ENCODE data around the gene SNED1.

The SNED1 gene

DNA sequence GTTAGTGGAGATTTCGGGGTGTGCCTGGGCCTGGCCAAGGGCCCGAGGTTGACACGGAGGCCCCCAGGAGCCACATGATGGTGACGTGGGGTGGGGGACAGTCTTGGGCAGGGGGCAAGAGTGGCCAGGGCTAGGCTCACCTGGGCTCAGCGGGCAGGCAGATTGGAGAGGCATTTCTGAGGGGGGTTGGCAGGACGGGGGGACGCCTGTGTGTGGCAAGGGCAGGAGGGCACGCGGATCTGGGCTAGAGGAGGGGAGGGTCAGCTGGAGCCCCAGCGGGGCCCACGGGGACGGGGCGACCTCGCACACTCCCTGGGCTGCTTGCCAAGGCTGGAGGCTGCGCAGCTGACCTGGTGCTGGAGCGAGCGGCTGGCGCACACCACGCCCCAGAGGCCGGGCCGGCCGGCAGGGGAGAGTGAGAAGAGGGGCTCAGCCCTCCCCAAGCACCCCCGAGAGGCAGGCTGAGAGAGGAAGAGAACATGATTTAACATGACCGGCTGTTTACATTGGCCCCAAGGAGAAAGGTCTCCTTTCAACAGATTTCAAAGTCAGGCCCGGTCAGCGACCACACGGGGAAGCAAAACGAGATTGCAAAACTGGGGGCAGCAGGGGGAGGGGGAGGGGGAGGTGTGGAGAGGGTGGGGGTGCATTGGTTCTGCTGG lies 38.0 kb upstream of the SNED1 start:
- no peak for DNase-seq (ENCODE audit: low read depth)

- DNase-seq (ENCODE audit: low read depth): no peak
These were observed 37.2 kb upstream of the SNED1 start for GRCh38 chr2:240960971-240961876.

DNA sequence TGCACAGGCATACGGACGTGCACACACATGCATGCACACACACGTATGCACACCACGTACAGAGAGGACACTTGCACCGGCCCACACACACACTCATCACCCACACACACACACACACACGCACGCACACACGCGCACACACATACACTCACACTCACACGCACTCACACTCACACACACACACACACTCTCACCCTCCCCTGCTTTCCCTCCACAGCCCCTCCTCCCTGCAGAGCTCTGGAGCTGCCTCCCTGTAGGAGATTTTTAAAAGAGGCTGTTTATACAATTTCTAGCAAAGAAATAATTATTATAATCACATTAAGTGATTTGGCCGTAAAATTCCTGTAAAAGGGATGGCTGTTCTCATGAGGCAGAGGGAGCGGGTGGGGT lies 36.5 kb upstream of the SNED1 start:
- DNase-seq (ENCODE audit: low read depth): no peak

DNA sequence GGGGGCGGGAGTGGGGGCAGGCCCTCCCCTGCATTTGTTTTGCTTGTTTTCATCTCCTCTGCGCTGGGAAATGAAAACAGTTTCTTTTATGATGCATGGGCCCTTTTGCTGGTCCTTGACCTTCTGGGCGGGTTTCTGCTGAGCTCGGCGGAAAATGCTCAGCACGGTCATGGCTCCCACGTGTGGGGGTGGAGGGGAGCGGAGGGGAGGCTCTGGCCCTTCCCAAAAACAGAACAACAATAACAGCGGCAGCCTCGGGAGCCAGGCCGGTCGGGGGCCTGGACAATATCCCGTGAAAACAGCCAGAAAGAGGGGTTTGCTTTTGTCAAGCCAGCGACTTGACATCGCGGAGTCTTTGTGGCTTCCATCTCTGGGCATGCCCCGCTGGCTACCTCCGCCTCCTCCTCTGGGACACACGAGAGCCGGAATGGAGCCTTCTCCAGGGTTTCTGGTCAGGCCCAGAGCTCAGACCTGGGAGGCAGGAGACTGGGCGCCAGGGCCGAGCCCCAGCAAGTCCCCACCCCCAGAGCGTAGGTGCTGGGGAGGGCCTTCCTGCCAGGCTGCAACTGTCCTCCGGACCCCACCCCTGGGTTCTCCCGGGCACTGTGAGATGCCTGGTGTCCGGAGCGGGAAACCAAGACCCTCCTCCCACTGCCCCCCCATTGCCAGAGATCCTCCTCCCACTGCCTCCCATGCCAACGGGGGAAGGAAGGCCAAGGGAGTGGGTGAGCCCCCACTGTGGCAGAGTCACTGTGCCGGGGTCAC lies 35.9 kb upstream of the SNED1 start:
- DNase-seq (ENCODE audit: low read depth): no peak

- no peak for DNase-seq (ENCODE audit: low read depth)
These were observed 35.2 kb upstream of the SNED1 start for GRCh38 chr2:240963065-240963867.

- no peak for DNase-seq (ENCODE audit: low read depth)
These were observed 34.3 kb upstream of the SNED1 start for GRCh38 chr2:240963868-240964703.

DNA sequence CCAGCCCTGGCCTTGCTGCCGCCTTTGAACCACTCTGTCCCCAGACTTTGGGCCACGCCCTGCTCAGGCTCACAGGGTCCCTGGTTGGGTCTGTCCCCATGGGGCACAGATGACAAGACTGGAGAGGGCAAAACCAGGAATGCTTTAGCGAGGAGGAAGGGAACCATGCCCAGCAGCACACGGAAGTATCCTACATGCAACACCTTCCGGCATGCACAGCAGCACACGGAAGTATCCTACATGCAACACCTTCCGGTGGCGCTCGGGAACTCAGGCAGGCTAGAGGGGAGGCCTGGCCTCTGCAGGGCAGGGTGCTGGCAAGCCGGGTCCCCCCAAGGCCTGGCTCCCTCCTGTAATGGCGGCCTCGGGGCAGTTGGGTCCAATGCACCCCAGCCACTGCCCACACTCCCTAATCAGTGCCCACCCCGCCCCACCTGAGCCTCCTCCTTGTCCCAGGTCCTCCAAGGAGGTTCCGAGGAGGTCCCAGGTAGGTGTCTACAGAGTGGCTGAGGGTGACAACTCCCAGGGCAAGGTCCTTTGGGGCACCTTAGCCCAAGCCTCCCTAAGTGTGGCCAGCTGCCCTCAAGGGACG lies 33.6 kb upstream of the SNED1 start:
- no peak for DNase-seq (ENCODE audit: low read depth)

DNA sequence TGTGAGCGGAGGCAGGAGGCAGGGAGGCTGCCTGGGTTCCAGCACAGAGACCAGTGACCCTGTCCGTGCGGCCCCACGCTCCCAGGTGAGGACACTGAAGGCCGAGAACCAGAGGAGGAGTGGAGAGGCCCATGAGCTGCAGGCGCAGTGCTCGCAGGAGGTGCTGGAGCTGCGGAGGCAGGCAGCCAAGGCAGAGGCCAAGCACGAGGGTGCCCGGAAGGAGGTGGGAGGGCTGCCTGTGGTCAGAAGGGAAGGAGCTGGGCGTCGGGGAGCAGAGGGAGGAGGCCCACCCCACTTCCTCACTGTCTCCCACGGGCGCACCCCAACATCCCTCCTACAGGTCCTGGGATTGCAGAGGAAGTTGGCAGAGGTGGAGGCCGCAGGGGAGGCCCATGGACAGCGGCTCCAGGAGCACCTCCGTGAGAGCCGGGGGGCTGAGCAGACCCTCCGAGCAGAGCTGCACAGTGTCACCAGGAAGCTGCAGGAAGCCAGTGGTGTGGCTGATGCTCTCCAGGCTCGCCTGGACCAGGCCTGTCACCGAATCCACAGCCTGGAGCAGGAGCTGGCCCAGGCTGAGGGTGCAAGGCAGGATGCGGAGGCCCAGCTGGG lies 33.0 kb upstream of the SNED1 start:
- no peak for DNase-seq (ENCODE audit: low read depth)

DNA sequence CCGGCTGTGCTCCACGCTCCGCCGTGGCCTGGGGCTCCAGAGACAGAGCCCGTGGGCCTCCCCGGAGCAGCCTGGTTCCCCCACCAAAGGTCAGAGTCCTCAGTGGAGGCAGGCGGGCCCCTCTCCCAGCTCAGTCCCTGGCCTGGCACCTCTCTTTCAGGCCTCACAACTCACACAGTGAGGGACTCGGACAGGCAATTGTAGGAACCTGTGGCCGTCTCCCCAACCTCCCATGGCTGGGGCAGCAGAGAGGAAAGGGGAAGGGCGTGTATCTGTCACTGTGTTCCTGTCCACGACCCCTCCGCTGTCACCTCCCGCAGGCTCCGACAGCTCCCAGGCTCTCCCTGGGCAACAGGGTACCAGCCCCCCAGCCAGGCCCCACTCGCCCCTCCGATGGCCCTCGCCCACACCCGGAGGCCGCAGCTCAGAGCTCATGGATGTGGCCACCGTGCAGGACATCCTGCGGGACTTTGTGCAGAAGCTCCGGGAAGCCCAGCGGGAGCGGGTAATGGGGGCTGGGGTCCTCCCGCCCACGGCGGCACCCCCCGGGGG lies 32.4 kb upstream of the SNED1 start:
- DNase-seq (ENCODE audit: low read depth): no peak

DNA sequence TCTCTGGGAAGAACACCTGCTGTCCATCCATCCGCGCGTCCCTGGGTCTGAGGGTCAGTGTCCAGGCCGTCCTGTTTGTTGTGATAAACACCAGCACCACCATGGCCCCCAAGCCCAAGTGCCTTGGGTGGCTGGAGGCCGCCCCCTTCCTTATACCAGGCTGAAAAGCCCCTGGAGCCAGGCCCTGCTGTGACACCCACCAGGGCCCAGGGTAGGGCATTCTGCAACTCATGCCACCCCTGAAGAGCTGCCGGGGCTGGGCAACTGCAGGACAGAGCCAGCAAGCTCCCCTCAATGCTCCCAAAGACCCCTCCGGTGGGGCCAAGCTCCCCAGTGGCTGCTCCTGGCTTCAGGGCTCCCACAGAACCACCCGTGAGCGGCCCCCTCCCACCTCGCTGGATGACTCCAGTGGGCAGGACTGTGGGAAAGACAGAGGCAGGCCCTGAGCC lies 31.9 kb upstream of the SNED1 start:
- no peak for DNase-seq (ENCODE audit: low read depth)

DNA sequence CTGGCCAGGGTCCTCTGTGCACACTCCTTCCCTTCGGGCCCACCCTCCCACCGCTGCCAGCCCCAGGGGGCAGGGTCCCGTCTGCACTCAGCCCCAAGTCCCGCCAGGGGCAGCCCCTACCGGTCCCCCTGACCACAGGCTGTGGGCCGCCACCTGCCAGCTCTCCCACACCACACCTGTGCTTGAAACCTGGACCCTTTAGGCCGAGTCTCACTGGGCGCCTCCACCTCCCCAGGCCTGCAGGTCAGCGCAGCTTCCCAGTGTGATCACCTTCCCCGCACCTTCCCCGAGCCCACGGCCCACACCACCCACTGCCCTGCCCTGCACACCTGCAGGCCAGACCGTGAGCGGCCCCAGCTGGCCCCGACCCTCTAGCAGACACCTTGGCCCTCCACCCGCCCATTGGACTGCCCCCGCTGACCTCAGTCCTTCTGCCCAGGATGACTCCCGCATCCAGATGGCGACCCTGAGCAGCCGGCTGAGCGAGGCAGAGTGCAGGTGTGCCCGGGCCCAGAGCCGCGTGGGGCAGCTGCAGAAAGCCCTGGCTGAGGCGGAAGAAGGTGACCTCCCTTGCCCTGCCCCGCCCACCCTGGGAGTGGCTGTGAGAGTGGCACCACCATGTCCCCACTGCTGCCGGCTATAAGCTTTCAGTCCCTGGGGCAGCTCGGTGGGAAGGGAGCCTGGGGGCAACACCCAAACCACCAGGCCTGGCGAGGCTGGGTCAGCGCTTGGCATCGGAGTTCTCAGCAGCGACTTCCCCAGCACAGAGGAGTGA lies 31.3 kb upstream of the SNED1 start:
- no peak for DNase-seq (ENCODE audit: low read depth)

- DNase-seq (ENCODE audit: low read depth): no peak
These were observed 30.5 kb upstream of the SNED1 start for GRCh38 chr2:240967681-240968621.

DNA sequence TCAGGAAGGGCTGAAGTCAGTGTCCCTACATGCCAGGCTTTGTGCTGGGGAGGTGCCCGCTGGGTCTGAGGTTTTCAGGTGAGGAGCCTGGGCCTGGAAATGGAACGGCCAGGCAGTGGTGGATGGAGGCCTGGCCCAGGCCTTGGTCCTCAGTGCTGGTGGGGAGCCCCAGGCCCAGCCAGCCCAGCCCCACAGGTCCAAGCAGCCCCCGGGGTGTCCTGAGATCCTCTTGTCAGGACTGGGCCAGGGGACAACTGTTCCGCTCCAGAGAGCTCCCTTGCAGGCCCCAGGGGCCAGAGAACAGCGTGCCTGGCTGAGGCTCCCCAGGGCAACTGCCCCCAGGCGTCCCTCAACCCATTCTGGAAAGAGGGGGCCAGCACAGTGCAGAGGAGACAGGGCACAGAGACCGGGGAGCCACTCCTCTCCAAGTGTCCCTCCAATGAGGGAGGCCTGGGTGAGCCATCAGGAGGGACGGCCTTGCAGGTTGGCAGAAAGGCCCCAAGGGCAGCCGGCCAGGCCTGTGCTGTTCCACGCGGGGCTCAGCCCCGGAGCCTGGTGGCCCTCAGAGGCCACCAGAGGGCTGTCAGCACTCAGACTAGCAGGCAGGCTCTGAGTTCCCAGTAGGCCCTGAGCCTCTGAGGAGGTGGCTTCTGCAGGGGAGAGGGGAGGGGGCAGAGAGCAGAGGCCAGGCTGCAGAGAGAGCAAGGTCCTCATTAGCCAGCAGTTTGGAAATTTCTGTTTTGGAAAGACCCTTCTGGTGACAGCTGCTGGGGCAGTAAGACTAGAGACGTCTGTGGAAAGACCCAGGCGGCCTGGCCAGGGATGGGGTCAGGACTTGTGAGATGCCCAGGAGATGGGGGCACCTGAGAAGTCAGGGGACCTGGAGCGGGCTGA lies 29.4 kb upstream of the SNED1 start:
- no peak for DNase-seq (ENCODE audit: low read depth)

- DNase-seq (ENCODE audit: low read depth): no peak
These were observed 28.3 kb upstream of the SNED1 start for GRCh38 chr2:240970104-240970503.

DNA sequence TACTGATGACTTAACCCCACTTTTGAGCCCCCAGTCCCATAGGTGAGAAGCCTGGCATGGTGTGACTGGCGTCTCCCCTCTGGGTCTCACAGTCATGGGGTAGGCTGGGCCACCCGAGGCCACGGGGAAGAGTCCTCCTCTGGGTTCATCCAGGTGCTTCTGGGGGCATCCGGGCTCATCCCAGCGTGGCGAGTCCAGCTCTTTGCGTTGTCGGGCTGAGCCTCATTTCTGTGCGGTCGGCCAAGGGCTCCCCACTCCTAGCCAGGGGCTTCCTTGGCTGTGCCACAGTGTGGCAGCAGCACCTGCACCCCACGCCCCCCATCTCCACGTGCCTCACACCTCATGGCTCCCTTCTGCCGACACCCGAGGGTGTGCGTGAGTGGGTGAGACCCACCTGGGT lies 27.6 kb upstream of the SNED1 start:
- no peak for DNase-seq (ENCODE audit: low read depth)

DNA sequence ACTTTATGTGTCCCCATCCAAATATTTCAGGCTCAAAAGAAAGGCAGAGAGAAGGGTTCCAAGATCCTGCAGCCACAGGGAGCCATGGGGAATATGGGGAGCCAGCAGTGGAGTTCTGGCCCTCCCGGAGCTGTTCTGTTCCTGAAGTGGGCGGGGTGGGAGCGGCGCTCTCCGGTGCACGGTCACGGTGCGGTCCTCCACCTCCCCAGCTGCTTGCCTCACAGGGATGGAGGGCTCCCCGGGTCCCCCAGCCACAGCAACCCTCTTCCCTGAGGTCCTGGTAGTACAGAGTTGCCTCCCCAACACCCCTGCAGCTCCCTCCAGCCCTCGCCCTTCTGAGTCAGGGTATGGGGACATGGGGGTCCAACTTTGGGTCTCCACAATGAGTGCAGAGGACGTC lies 26.2 kb upstream of the SNED1 start:
- DNase-seq (ENCODE audit: low read depth): no peak

All from HS-27A (cell line).